ENCODE data around the gene AASDH.

AASDH gene

DNA sequence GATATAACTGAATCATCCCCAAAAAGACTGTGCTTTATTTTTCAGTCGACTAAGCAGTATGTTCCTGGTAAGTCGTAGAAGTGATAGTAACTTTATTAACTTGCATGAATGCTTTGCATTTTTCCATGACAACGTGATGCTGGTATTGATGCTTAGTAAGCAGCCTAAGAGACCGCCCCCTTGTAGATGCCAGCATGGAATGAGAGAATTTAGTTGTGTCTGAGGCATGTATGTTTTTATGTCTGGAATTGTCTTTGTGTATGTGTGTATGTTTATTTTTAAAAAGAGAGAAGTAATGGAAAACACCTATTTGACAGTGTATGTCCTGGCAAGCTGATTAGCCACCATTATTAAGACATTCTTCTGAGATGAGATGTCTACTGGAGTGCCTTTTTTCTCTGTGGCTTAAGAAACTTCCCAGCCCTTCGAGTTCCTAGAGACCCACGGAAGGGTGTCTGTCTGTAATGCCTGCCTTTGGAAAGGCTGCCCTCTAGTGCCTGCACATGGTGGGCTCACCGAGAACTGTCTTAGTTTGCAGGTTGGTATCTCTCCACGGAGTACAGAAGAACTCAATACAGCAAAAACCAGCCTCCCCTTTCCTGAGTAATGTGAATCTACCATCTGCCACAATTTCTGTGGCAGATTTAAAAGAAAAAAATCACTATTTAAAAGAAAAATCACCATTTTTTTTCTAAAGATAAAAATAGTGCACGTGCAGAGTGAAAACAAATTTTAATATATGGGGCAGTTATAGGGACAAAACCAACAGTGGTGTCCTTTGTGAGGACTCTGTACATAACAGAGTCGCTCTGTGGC lies 85.9 kb downstream of the AASDH start:
- TF ChIP-seq, protein P1, sequence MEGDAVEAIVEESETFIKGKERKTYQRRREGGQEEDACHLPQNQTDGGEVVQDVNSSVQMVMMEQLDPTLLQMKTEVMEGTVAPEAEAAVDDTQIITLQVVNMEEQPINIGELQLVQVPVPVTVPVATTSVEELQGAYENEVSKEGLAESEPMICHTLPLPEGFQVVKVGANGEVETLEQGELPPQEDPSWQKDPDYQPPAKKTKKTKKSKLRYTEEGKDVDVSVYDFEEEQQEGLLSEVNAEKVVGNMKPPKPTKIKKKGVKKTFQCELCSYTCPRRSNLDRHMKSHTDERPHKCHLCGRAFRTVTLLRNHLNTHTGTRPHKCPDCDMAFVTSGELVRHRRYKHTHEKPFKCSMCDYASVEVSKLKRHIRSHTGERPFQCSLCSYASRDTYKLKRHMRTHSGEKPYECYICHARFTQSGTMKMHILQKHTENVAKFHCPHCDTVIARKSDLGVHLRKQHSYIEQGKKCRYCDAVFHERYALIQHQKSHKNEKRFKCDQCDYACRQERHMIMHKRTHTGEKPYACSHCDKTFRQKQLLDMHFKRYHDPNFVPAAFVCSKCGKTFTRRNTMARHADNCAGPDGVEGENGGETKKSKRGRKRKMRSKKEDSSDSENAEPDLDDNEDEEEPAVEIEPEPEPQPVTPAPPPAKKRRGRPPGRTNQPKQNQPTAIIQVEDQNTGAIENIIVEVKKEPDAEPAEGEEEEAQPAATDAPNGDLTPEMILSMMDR (IDR thresholded peaks at IDR 0.05; ENCODE audit: low read depth, low read length) = peak; percentile 88
- peak overlapping the region; percentile 22; the same call in 1 of the 2 replicates for H3K4me3 ChIP-seq (ENCODE audit: low read depth, low read length)

DNA sequence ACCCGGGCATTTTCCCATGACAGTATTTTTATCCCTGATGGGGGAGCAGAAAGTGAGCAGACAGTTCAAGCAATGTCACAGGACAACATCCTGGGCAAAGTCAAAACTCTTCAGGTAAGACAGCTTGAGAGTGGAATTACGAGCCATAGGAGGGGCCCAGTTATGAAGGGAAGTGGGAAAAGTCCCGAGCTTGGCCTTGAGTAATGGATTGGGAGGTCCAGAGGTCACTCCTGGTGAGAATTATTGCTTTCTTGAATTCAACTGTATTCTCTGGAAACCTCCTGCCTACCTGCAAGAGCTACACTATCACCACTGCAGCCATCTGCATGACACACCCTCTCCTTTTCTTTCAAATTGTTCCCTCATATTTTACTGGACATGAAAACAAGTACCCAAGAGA lies 89.1 kb downstream of the AASDH start:
- no peak overlapping the region for H3K4me3 ChIP-seq (ENCODE audit: low read depth, low read length)
- TF ChIP-seq, protein P1 (IDR thresholded peaks at IDR 0.05; ENCODE audit: low read depth, low read length) = no peak

DNA sequence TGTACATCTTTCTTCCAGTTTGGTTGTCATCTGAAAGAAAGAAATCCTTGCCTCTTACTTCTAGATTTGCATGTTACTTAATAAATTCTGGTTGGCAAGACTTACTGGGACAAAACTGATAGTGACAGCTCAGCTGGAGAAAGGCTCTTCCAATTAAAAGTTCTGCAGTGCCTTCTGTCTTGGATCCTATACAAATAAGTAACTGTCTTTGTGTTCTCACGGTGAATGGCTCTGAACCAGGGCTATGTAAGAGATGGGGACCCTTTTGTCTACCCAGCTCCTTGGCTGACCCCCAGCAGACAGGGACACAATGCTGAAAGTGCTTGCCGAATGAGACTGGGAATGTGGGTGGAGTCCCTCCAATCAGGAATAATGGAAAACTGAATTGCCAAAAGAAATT lies 89.5 kb downstream of the AASDH start:
- no peak overlapping the region for H3K4me3 ChIP-seq (ENCODE audit: low read depth, low read length)
- TF ChIP-seq, protein P1 (IDR thresholded peaks at IDR 0.05; ENCODE audit: low read depth, low read length) = no peak

DNA sequence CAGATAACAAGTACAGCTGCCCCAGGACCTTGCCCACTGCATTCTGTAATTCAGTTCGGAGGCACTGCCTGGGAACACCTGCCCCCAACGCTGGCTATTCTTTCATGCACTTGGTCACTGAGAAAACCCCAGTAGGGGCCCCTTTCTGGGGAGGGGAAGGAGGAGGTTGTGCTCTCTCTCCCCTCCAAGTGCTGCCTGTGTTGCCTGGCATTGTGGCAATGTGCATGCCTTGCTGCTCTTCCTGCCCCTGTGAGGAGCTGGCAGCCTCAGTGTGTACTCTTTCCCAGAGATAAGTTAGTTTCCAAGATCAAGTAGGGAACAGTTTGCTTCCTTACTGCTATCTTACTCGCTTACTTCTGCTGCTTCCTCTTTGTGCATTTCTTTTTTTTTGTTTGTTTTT lies 90.8 kb downstream of the AASDH start:
- TF ChIP-seq, protein P1 (IDR thresholded peaks at IDR 0.05; ENCODE audit: low read depth, low read length) = no peak
- H3K4me3 ChIP-seq (ENCODE audit: low read depth, low read length) = no peak overlapping the region

DNA sequence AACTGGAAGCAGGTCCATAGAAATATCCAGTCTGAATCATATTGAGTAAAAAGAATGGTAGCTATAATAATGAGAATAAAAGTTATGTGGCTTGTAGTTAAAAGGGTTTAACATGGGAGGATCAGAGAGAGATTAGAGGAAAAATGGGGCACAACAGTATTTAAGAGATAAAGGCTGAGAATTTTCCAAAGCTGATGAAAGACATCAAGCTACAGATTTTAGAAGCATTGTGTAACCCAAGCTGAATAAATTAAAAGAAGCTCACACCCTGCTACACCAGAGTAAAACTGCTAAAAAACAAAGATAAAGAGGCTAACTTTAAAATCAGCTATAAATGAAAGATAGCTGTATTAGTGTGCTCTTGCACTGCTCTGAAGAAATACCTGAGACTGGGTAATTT lies 94.2 kb downstream of the AASDH start:
- TF ChIP-seq, protein P1 (IDR thresholded peaks at IDR 0.05; ENCODE audit: low read depth, low read length) = no peak
- no peak overlapping the region for H3K4me3 ChIP-seq (ENCODE audit: low read depth, low read length)

DNA sequence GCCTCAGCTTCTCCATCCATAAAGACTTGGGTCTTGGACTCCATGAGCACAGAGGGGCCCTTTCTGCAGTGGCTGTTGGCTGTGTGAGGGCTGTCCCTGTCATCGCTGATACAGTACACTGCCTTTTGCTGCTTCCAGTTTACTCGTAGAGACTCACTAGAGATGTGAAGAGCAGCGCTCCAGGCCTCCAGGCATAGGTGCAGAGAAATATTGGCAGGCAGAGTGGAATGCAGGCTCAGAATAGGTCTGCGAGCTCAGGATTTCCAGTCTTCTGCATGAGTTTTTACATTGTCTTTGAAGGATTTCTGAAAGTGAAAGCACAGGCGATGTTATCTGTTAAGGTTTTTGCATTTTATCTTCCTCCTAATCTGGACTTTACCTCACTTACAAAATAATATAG lies 97.4 kb downstream of the AASDH start:
- TF ChIP-seq, protein P1 (IDR thresholded peaks at IDR 0.05; ENCODE audit: low read depth, low read length) = no peak
- no peak overlapping the region for H3K4me3 ChIP-seq (ENCODE audit: low read depth, low read length)

DNA sequence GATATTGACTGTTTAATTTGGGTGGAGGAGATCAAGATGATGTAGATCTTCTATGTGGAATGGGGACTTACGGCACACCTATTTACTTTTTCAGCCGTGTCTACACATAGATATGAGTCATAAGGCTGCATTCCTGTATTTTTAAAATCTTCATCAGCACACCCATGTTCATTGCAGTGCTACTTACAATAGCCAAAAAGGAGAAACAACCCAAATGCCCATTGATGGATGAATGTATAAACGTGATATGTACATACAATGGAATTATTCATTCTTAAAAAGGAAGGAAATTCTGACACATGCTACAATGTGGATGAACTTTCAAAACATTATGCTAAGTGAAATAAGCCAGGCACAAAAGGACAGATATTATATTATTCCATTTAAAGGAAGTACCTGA lies 98.6 kb downstream of the AASDH start:
- TF ChIP-seq, protein P1 (IDR thresholded peaks at IDR 0.05; ENCODE audit: low read depth, low read length) = no peak
- no peak overlapping the region for H3K4me3 ChIP-seq (ENCODE audit: low read depth, low read length)

All from WI38 (cell line).